ENCODE results near the gene ARL2BP. TPM values are rescaled to one million over a fixed set of nuclear protein-coding genes. Genes with fewer than 3 reads are reported as not detected.

ARL2BP gene
- total RNA-seq, 1 donor from 2014 or later: 41.5 TPM

Other genes starting within 250 kb of the ARL2BP start
- 9.6 TPM for gene CPNE2, start 152.7 kb upstream of the ARL2BP start, total RNA-seq
- gene PSME3IP1, start 59.2 kb upstream of the ARL2BP start, total RNA-seq: 58.1 TPM
- gene RSPRY1, start 58.9 kb upstream of the ARL2BP start, total RNA-seq: 17.1 TPM
- 1.2 TPM for gene PLLP, start 39.4 kb downstream of the ARL2BP start, total RNA-seq
- not detected for gene CCL22, start 113.5 kb downstream of the ARL2BP start, total RNA-seq
- gene CX3CL1, start 127.2 kb downstream of the ARL2BP start, total RNA-seq: 8.7 TPM
- not detected for gene CCL17, start 159.5 kb downstream of the ARL2BP start, total RNA-seq
- gene CIAPIN1, start 202.1 kb downstream of the ARL2BP start, total RNA-seq: 60.1 TPM
- gene COQ9, start 202.2 kb downstream of the ARL2BP start, total RNA-seq: 156 TPM
- 46.9 TPM for gene POLR2C, start 217.4 kb downstream of the ARL2BP start, total RNA-seq
- gene DOK4, start 241.2 kb downstream of the ARL2BP start, total RNA-seq: 11.5 TPM

Data from cardiac septum (tissue), 1 donor.